Non-pigmented ciliary epithelial cell (primary cell): ENCODE data around the gene MEIOB.
"Not testable (repeated sequence)": the region's sequence is repeated elsewhere in the genome, so short reads cannot be mapped to it uniquely, and the experiment has no call there.

Experiments used
- DNase-seq: peaks from one replicate; pipeline ENCODE4 v3.0.0-alpha.2; 2010; ENCODE audit warnings: low read depth

MEIOB gene

DNA sequence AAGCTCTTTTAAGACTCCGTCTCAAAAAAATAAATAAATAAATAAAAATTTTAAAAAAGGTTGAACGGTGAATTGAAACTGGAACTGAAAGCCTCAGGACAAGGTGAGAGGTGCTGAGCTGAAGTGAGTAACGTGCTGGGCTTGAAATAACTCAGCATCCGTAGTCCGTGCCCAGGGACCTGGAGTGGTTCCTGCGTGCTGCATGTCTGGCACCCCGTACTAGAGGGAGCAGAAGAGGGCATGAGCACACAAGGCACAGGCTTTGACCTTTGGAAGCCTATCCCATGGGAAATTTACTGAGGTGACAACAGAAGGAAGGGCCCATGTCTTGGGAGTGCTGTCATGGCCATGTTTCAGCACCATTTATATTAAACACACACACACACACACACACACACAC lies 4.5 kb upstream of the MEIOB start:
- DNase-seq, result no peak

- DNase-seq, result not testable (repeated sequence)
These were observed 4.1 kb upstream of the MEIOB start for GRCh38 chr16:1876066-1876465.

DNA sequence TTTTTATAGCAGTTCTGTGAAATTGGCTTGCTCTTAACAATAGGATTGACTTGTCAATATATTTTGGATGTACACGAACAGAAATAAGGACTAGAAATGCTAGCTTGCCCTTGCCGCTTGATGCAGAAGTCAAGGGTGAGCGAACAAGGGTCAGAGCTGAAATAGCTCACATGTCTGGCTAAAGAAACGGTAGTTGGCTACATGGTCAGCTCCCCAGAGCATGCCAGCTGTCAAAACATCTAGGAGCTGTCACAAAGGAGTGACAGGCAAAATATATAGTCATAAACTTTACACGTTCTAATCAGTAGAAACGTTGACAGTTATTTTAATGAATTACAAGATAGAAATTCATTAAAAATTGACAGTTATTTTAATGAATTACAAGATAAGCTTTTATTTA lies 2.9 kb upstream of the MEIOB start:
- no peak for DNase-seq

GRCh38 chr16:1870365-1871082 lies 1.4 kb downstream of the MEIOB start:
- peak; percentile 54 for DNase-seq

DNA sequence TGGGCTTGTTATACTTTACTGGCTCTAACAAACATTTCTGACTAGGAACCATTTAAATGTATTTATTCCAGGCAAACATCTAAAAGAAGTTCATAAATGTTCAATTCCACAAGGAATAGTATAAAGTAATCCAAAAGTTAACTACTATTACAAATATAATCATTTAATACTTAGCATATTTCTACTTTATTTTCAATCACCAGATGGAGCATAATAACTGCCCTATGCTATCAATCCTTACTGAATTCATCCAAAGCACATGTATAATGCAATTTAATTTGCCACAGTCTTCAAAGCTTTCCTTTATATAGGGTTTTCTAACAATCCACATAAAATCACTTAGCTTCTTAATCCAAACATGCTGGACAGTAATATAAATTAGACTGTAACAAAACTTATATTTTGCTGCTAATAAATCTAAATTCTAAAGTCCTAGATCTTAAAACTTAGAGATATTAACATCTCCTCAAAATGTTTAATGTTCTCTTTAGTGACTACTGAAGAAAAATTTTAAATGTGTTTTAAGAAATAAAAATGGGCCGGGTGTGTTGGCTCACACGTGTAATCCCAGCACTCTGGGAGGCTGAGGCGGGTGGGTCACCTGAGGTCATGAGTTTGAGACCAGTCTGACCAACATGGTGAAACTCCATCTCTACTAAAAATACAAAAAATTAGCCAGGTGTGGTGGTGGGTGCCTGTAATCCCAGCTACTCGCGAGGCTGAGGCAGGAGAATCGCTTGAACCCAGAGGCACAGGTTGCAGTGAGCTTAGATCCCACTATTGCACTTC lies 5.9 kb downstream of the MEIOB start:
- no peak for DNase-seq

- DNase-seq, result no peak
These were observed 8.1 kb downstream of the MEIOB start for GRCh38 chr16:1863681-1864460.

DNA sequence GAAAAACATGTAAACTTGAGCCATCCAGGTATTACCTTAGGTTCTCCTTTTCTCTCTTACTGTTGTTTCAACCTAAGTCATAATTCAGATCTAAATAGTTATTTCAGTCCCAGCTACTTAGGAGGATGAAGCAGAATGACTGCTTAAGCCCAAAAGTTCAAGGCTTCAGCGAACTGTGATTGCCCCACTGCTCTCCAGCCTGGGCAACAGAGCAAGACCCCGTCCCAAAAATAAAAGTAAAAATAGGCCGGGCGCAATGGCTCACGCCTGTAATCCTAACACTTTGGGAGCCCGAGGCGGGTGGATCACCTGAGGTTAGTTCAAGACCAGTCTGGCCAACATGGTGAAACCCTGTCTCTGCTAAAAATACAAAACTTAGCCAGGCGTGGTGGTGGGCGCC lies 9.6 kb downstream of the MEIOB start:
- DNase-seq, result no peak

GRCh38 chr16:1861730-1862129 lies 10.2 kb downstream of the MEIOB start:
- DNase-seq, result no peak

GRCh38 chr16:1859650-1860049 lies 12.3 kb downstream of the MEIOB start:
- DNase-seq, result no peak

GRCh38 chr16:1858189-1858865 lies 13.6 kb downstream of the MEIOB start:
- DNase-seq, result no peak

GRCh38 chr16:1857433-1858097 lies 14.4 kb downstream of the MEIOB start:
- DNase-seq, result no peak

- DNase-seq, result no peak
These were observed 20.2 kb downstream of the MEIOB start for GRCh38 chr16:1851793-1852192.

GRCh38 chr16:1850981-1851380 lies 21.0 kb downstream of the MEIOB start:
- no peak for DNase-seq

GRCh38 chr16:1846416-1846815 lies 25.5 kb downstream of the MEIOB start:
- DNase-seq, result no peak

DNA sequence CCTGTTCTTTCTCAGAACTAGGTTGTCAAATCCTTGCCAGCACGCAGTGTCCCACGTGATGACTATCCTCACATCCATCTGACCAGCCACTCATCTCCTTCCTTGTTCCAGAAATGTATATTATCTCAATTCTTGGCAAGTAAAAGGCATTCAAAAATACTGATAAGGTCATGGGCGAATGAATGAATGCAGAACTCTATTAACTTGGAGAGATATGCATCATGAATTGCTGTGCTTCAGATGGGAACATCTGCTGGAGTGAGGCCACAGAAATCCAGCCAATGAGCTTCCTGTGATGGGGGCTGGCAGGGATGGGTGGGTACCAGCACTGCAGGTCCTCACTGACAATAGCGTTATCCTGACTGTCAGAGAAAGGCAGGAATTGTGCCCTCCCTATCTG lies 26.0 kb downstream of the MEIOB start:
- no peak for DNase-seq

GRCh38 chr16:1839554-1839953 lies 32.4 kb downstream of the MEIOB start:
- no peak for DNase-seq

- DNase-seq, result no peak
These were observed 37.9 kb downstream of the MEIOB start for GRCh38 chr16:1834096-1834495.

DNA sequence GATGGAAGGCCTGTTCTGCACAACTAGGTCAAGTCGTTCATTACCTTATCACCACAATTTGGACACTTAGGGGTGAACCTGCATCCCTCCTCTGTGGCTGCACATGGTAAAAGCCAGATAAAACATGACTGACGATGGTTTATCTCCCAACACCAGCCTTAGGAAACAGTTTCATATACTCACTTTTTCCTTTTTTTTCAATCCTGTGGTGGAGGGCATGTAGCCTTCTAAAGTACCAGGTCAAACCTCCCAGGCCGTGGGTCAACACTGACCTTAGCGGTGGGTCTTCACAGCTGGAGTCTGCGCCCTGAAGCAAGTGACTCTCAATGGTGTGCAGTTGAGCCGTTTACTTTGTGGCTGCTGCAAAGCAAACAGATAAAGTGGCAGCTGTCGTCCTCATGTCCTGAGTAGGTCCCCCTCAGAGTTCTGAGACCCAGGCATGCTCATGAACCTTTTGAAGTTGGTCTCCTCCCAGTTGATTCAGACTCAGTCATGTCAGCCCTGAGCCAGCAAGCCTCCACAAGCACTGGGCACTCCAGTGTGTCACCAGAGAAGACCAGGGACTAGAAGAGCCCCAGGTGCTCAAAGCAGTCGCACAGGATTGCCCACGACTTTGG lies 39.0 kb downstream of the MEIOB start:
- no peak for DNase-seq

GRCh38 chr16:1831186-1832075 lies 40.5 kb downstream of the MEIOB start:
- no peak for DNase-seq

GRCh38 chr16:1830213-1830612 lies 41.8 kb downstream of the MEIOB start:
- DNase-seq, result no peak
